Kidney glomerular epithelial cell (primary cell): ENCODE results near the gene HKDC1.
"Not testable (repeated sequence)": the region's sequence is repeated elsewhere in the genome, so short reads cannot be mapped to it uniquely, and the experiment has no call there.

Experiments
- DNase-seq: peaks from one replicate; lab custom pipeline; 2025; lab: John Stamatoyannopoulos, UW

Gene HKDC1

GRCh38 chr10:69220041-69220451, at the start of gene HKDC1:
HKDC1 (plus strand) TSS chr10:69220332; CDS start chr10:69220436, 104 bp downstream.
- peak; percentile 92 for DNase-seq

- DNase-seq = no peak
Measured at GRCh38 chr10:69172241-69172982, 47.7 kb upstream of the HKDC1 start.

- not testable (repeated sequence) for DNase-seq
Measured at GRCh38 chr10:69175326-69175725, 44.8 kb upstream of the HKDC1 start.

- no peak for DNase-seq
Measured at GRCh38 chr10:69176823-69177222, 43.3 kb upstream of the HKDC1 start.

- no peak for DNase-seq
Measured at GRCh38 chr10:69179089-69179742, 40.9 kb upstream of the HKDC1 start.

GRCh38 chr10:69179743-69180524, 40.2 kb upstream of the HKDC1 start, which contains the start of gene SUPV3L1:
SUPV3L1 (plus strand) TSS chr10:69180234; CDS start chr10:69180292, 58 bp downstream.
- DNase-seq = peak; percentile 97

- no peak for DNase-seq
Measured at GRCh38 chr10:69180525-69181204, 39.5 kb upstream of the HKDC1 start.

GRCh38 chr10:69181433-69181832, 38.7 kb upstream of the HKDC1 start:
- DNase-seq = no peak

- no peak for DNase-seq
Measured at GRCh38 chr10:69182005-69182404, 38.1 kb upstream of the HKDC1 start.

- DNase-seq = no peak
Measured at GRCh38 chr10:69186524-69186923, 33.6 kb upstream of the HKDC1 start.

- no peak for DNase-seq
Measured at GRCh38 chr10:69201045-69201444, 19.1 kb upstream of the HKDC1 start.

GRCh38 chr10:69202332-69202731, 17.8 kb upstream of the HKDC1 start:
- DNase-seq = no peak

GRCh38 chr10:69208761-69209160, 11.4 kb upstream of the HKDC1 start:
- no peak for DNase-seq

GRCh38 chr10:69209787-69210484, 10.2 kb upstream of the HKDC1 start:
- no peak for DNase-seq

GRCh38 chr10:69211104-69211503, 9.0 kb upstream of the HKDC1 start:
- no peak for DNase-seq

- DNase-seq = no peak
Measured at GRCh38 chr10:69211524-69211923, 8.6 kb upstream of the HKDC1 start.

GRCh38 chr10:69213591-69214311, 6.4 kb upstream of the HKDC1 start:
- DNase-seq = no peak

- no peak for DNase-seq
Measured at GRCh38 chr10:69214666-69215131, 5.4 kb upstream of the HKDC1 start.

GRCh38 chr10:69215405-69216171, 4.5 kb upstream of the HKDC1 start:
- DNase-seq = no peak

GRCh38 chr10:69216577-69217118, 3.5 kb upstream of the HKDC1 start:
- DNase-seq = no peak
